ENCODE results near the gene KCNT2.

KCNT2 gene

GRCh38 chr1:196449460-196449859 is 158.8 kb downstream of the KCNT2 start:
- TF ChIP-seq, protein P1, sequence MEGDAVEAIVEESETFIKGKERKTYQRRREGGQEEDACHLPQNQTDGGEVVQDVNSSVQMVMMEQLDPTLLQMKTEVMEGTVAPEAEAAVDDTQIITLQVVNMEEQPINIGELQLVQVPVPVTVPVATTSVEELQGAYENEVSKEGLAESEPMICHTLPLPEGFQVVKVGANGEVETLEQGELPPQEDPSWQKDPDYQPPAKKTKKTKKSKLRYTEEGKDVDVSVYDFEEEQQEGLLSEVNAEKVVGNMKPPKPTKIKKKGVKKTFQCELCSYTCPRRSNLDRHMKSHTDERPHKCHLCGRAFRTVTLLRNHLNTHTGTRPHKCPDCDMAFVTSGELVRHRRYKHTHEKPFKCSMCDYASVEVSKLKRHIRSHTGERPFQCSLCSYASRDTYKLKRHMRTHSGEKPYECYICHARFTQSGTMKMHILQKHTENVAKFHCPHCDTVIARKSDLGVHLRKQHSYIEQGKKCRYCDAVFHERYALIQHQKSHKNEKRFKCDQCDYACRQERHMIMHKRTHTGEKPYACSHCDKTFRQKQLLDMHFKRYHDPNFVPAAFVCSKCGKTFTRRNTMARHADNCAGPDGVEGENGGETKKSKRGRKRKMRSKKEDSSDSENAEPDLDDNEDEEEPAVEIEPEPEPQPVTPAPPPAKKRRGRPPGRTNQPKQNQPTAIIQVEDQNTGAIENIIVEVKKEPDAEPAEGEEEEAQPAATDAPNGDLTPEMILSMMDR (IDR thresholded peaks at IDR 0.05; ENCODE audit: insufficient read depth, low read length, poor library complexity, severe bottlenecking): no peak
- H3K27me3 ChIP-seq (replicated peaks; ENCODE audit: control insufficient read depth, insufficient read depth, low read length): no peaks in the 10 kb centered on the region
- H3K36me3 ChIP-seq (ENCODE audit: control insufficient read depth, insufficient read depth, low read length): no peaks in the 10 kb centered on the region

DNA sequence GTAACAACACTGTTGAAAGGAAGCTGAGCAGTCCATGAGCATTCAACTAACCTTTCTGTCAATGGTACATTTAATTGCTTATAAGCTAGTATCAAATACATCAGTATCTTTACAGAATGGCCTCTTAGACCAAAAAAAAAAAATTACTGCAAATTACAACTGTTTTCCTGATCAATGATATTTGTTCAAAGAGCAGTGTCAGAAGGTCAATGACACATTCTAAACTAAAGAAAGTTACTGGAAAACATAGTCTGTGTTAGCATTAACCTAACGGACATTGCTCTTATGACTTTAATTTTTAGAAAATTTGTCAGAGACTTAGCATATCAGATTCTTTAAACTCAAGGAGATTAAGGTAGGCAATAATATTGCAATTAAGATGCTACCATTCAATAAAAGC is 162.5 kb downstream of the KCNT2 start:
- Histone ChIP-seq H3K36me3 (ENCODE audit: control insufficient read depth, insufficient read depth, low read length) (no peaks in the 10 kb centered on the region), H3K27me3 (replicated peaks; ENCODE audit: control insufficient read depth, insufficient read depth, low read length) (no peaks in the 10 kb centered on the region), H3K4me3 (replicated peaks; ENCODE audit: low read depth, low read length) (no peak overlapping the region)
- TF ChIP-seq, protein P1 (IDR thresholded peaks at IDR 0.05; ENCODE audit: insufficient read depth, low read length, poor library complexity, severe bottlenecking): no peak
- no peak for DNase-seq (ENCODE audit: extremely low read depth, insufficient read length)

More at GRCh38 chr1:196449460-196449859, 158.8 kb downstream of the KCNT2 start:
- no peak overlapping the region for H3K4me3 ChIP-seq (replicated peaks; ENCODE audit: low read depth, low read length)
- DNase-seq (ENCODE audit: extremely low read depth, insufficient read length): no peak

DNA sequence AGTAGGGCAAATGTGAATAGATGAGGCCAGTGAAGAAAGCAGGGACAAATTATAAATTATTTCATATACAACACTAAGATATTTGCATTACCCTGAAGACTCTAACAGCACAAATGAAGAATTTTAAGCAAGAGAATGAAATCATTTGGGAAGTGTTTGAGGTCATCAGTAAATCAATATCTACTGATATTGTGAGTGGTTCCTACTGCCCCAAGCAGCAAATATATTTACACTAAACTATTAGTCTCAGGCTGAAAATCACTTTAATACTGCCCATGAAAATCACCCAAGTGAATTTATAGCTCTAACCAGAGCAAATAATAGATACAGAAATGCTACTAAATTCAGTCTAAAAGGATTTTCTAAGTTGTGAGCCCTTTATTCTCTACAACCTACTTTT is 163.6 kb downstream of the KCNT2 start:
- no peak overlapping the region for H3K4me3 ChIP-seq (replicated peaks; ENCODE audit: low read depth, low read length)
- DNase-seq (ENCODE audit: extremely low read depth, insufficient read length): no peak
- no peaks in the 10 kb centered on the region for H3K36me3 ChIP-seq (ENCODE audit: control insufficient read depth, insufficient read depth, low read length)
- TF ChIP-seq, protein P1 (IDR thresholded peaks at IDR 0.05; ENCODE audit: insufficient read depth, low read length, poor library complexity, severe bottlenecking): no peak
- H3K27me3 ChIP-seq (replicated peaks; ENCODE audit: control insufficient read depth, insufficient read depth, low read length): no peaks in the 10 kb centered on the region

DNA sequence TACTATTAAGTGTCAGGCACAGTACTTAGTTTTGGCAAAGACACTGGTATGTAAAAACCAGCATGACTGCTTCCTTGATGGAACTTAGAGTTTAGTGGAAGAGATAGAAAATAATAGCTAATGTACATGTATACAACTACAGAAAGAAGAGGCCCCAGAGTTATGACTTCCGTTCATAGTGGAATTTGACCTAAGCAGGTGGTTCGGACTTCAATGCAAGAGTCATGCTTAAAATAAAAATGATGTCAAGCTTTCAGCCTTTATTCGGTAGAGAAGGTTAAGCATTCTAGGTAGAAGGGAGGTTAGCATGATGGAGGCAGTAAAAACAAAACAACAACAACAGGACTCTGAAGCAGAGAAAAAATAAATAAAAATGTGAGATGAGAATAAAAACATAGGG is 165.9 kb downstream of the KCNT2 start:
- Histone ChIP-seq H3K36me3 (ENCODE audit: control insufficient read depth, insufficient read depth, low read length) (no peaks in the 10 kb centered on the region), H3K27me3 (replicated peaks; ENCODE audit: control insufficient read depth, insufficient read depth, low read length) (no peaks in the 10 kb centered on the region), H3K4me3 (replicated peaks; ENCODE audit: low read depth, low read length) (no peak overlapping the region)
- no peak for DNase-seq (ENCODE audit: extremely low read depth, insufficient read length)
- TF ChIP-seq, protein P1 (IDR thresholded peaks at IDR 0.05; ENCODE audit: insufficient read depth, low read length, poor library complexity, severe bottlenecking): no peak

DNA sequence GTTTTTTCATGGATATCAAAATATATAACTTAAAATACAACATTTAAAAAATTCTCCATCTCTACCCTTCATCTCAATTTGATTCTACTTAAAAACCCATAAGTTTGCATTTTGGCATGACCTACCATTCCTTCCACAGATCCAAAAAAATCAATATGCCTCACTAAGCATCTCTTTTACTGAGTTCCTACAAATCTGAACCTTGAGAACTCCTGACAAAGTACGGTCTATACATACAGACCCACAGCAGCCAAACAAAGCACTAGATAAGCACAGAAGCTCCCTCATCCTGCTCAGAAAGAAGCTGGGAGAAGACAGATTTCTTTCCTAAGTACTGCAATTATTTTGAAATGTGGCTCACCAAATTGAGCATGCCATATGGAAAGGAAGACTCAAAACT is 167.5 kb downstream of the KCNT2 start:
- no peak overlapping the region for H3K4me3 ChIP-seq (replicated peaks; ENCODE audit: low read depth, low read length)
- no peaks in the 10 kb centered on the region for H3K27me3 ChIP-seq (replicated peaks; ENCODE audit: control insufficient read depth, insufficient read depth, low read length)
- H3K36me3 ChIP-seq (ENCODE audit: control insufficient read depth, insufficient read depth, low read length): no peaks in the 10 kb centered on the region
- TF ChIP-seq, protein P1 (IDR thresholded peaks at IDR 0.05; ENCODE audit: insufficient read depth, low read length, poor library complexity, severe bottlenecking): no peak
- no peak for DNase-seq (ENCODE audit: extremely low read depth, insufficient read length)

GRCh38 chr1:196438329-196438728 is 169.9 kb downstream of the KCNT2 start:
- H3K27me3 ChIP-seq (replicated peaks; ENCODE audit: control insufficient read depth, insufficient read depth, low read length): no peaks in the 10 kb centered on the region
- H3K36me3 ChIP-seq (ENCODE audit: control insufficient read depth, insufficient read depth, low read length): no peaks in the 10 kb centered on the region
- no peak overlapping the region for H3K4me3 ChIP-seq (replicated peaks; ENCODE audit: low read depth, low read length)
- TF ChIP-seq, protein P1 (IDR thresholded peaks at IDR 0.05; ENCODE audit: insufficient read depth, low read length, poor library complexity, severe bottlenecking): no peak
- DNase-seq (ENCODE audit: extremely low read depth, insufficient read length): no peak

All from GM06990 (cell line).